ENCODE data around the gene KDM7A. TPM values are rescaled to one million over a fixed set of nuclear protein-coding genes. Genes with fewer than 3 reads are reported as not detected.
"Not testable (repeated sequence)": the region's sequence is repeated elsewhere in the genome, so short reads cannot be mapped to it uniquely, and the experiment has no call there.

The KDM7A gene
- total RNA-seq, 1 experiment from 2014 or later, result 1.2 TPM

- no peak for DNase-seq (ENCODE audit: low read depth in 1 of 2, low spot score in 2 of 2)
- H3K9me3 ChIP-seq (replicated peaks), result no peaks in the 10 kb centered on the region
- H3K36me3 ChIP-seq, result no peaks in the 10 kb centered on the region
- no peak overlapping the region for H3K4me3 ChIP-seq
- H3K4me1 ChIP-seq (replicated peaks), result no peaks in the 10 kb centered on the region
- H3K27ac ChIP-seq, result no peak overlapping the region
- H3K27me3 ChIP-seq (replicated peaks), result no peaks in the 10 kb centered on the region
Measured at GRCh38 chr7:140126435-140127034, 50.2 kb downstream of the KDM7A start.

- no peak overlapping the region for H3K4me3 ChIP-seq
Measured at GRCh38 chr7:140122965-140123364, 53.8 kb downstream of the KDM7A start.

DNA sequence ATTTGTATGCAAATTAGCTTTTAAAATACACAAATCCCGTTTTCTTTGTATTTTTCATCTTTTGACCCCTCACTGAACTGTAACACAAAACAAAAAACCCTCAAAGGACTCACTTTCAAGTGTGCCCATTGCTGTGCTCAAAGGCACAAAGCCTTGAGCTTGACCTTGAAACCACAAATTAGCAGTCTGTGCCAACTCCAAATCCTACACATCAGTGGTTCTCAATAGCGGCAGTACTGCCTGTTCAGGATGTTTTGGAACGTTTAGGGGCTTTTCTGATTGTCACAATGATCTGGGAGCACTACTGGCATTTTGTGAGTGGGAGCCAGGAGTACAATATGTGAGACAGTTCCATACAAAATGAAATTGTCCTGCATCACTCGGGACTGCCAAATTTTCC, 55.5 kb downstream of the KDM7A start:
- H3K9me3 ChIP-seq (replicated peaks), result no peaks in the 10 kb centered on the region
- no peak for DNase-seq (ENCODE audit: low read depth in 1 of 2, low spot score in 2 of 2)
- no peaks in the 10 kb centered on the region for H3K27me3 ChIP-seq (replicated peaks)
- no peak overlapping the region for H3K4me3 ChIP-seq
- no peak overlapping the region for H3K27ac ChIP-seq
- H3K36me3 ChIP-seq, result no peaks in the 10 kb centered on the region
- no peaks in the 10 kb centered on the region for H3K4me1 ChIP-seq (replicated peaks)

More at GRCh38 chr7:140122965-140123364, 53.8 kb downstream of the KDM7A start:
- H3K27ac ChIP-seq, result no peak overlapping the region
- no peaks in the 10 kb centered on the region for H3K36me3 ChIP-seq
- no peaks in the 10 kb centered on the region for H3K9me3 ChIP-seq (replicated peaks)
- no peaks in the 10 kb centered on the region for H3K4me1 ChIP-seq (replicated peaks)
- DNase-seq (ENCODE audit: low read depth in 1 of 2, low spot score in 2 of 2), result no peak
- no peaks in the 10 kb centered on the region for H3K27me3 ChIP-seq (replicated peaks)

DNA sequence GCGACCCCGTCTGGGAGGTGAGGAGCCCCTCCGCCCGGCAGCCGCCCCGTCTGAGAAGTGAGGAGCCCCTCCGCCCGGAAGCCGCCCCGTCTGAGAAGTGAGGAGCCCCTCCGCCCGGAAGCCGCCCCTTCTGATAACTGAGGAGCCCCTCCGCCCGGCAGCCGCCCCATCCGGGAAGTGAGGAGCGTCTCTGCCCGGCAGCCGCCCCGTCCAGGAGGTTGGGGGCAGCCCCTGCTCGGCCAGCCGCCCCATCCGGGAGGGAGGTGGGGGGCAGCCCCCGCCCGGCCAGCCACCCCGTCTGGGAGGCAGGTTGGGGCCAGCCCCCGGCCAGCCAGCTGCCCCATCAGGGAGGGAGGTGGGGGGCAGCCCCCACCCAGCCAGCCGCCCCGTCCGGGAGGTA, 62.0 kb downstream of the KDM7A start:
- not testable (repeated sequence) for H3K27me3 ChIP-seq (replicated peaks); H3K9me3 ChIP-seq (replicated peaks); H3K36me3 ChIP-seq; H3K4me3 ChIP-seq; H3K27ac ChIP-seq; H3K4me1 ChIP-seq (replicated peaks); DNase-seq (ENCODE audit: low read depth in 1 of 2, low spot score in 2 of 2)

DNA sequence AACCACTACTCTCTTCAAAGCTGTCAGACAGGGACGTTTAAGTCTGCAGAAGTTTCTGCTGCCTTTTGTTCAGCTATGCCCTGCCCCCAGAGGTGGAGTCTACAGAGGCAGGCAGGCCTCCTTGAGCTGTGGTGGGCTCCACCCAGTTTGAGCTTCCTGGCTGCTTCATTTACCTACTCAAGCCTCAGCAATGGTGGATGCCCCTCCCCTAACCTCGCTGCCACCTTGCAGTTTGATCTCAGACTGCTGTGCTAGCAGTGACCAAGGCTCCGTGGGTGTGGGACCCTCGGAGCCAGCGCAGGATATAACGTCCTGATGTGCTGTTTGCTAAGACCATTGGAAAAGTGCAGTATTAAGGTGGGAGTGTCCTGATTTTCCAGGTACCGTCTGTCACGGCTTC, 68.0 kb downstream of the KDM7A start:
- H3K9me3 ChIP-seq (replicated peaks); H3K27me3 ChIP-seq (replicated peaks); H3K36me3 ChIP-seq; H3K27ac ChIP-seq; H3K4me1 ChIP-seq (replicated peaks); DNase-seq (ENCODE audit: low read depth in 1 of 2, low spot score in 2 of 2); H3K4me3 ChIP-seq: not testable (repeated sequence)

- H3K36me3 ChIP-seq, result no peaks in the 10 kb centered on the region
- H3K27ac ChIP-seq, result no peak overlapping the region
- no peaks in the 10 kb centered on the region for H3K4me1 ChIP-seq (replicated peaks)
- DNase-seq (ENCODE audit: low read depth in 1 of 2, low spot score in 2 of 2), result no peak
- H3K9me3 ChIP-seq (replicated peaks), result no peaks in the 10 kb centered on the region
- H3K27me3 ChIP-seq (replicated peaks), result no peaks in the 10 kb centered on the region
- H3K4me3 ChIP-seq, result no peak overlapping the region
Measured at GRCh38 chr7:140096459-140096858, 80.3 kb downstream of the KDM7A start.

DNA sequence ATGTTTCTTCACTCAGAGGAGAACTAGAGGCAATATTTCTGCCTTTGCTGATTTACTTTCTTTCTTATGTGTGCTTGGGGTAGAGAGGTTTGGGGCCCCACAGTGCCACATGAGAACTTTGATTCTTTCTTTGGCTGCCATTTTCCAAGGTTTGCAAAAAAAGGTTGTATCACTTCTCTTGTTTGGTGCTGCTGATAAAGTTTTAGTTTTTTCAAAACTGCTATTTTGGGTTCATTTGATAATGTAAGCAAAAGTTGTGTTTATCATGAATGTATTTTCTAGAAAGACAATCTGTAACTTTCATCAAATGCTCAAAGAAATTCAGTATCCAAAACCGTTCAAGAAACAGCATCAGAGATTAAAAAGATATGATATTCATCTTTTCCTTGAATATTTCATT, 83.4 kb downstream of the KDM7A start:
- no peak for DNase-seq (ENCODE audit: low read depth in 1 of 2, low spot score in 2 of 2)
- no peaks in the 10 kb centered on the region for H3K36me3 ChIP-seq
- no peak overlapping the region for H3K27ac ChIP-seq
- H3K4me1 ChIP-seq (replicated peaks), result no peaks in the 10 kb centered on the region
- no peaks in the 10 kb centered on the region for H3K27me3 ChIP-seq (replicated peaks)
- no peaks in the 10 kb centered on the region for H3K9me3 ChIP-seq (replicated peaks)
- H3K4me3 ChIP-seq, result no peak overlapping the region

DNA sequence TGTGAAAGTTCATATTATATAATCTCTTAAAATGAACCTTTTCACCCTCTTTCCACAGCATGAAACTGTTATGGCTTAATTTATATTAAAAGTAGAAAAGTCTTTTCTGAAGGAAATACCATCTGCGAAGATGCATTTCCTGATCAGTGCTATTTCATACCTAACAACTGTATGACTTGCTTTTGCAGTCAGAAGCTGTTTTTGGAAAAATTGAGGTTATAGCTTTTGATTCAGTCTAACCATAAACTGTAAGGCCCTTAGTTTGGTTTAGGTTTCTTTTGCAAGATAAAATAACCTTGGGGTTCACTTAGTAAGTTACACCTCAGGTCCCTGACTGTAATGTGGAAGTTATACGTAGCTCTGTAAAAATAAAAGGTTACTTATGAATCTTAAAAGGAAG, 91.3 kb downstream of the KDM7A start:
- no peaks in the 10 kb centered on the region for H3K9me3 ChIP-seq (replicated peaks)
- DNase-seq (ENCODE audit: low read depth in 1 of 2, low spot score in 2 of 2), result no peak
- no peaks in the 10 kb centered on the region for H3K36me3 ChIP-seq
- no peak overlapping the region for H3K27ac ChIP-seq
- H3K4me1 ChIP-seq (replicated peaks), result no peaks in the 10 kb centered on the region
- no peak overlapping the region for H3K4me3 ChIP-seq
- no peaks in the 10 kb centered on the region for H3K27me3 ChIP-seq (replicated peaks)

GRCh38 chr7:140084972-140085371, 91.8 kb downstream of the KDM7A start:
- H3K27ac ChIP-seq, result no peak overlapping the region
- DNase-seq (ENCODE audit: low read depth in 1 of 2, low spot score in 2 of 2), result no peak
- no peaks in the 10 kb centered on the region for H3K4me1 ChIP-seq (replicated peaks)
- H3K36me3 ChIP-seq, result no peaks in the 10 kb centered on the region
- H3K9me3 ChIP-seq (replicated peaks), result no peaks in the 10 kb centered on the region
- H3K27me3 ChIP-seq (replicated peaks), result no peaks in the 10 kb centered on the region
- H3K4me3 ChIP-seq, result no peak overlapping the region

- Histone ChIP-seq H3K4me1 (replicated peaks) (no peaks in the 10 kb centered on the region), H3K36me3 (no peaks in the 10 kb centered on the region), H3K9me3 (replicated peaks) (no peaks in the 10 kb centered on the region), H3K27ac (no peak overlapping the region), H3K27me3 (replicated peaks) (no peaks in the 10 kb centered on the region), H3K4me3 (no peak overlapping the region)
- no peak for DNase-seq (ENCODE audit: low read depth in 1 of 2, low spot score in 2 of 2)
Measured at GRCh38 chr7:140084142-140084655, 92.6 kb downstream of the KDM7A start.

- Histone ChIP-seq H3K4me1 (replicated peaks) (no peaks in the 10 kb centered on the region), H3K4me3 (no peak overlapping the region), H3K27ac (no peak overlapping the region), H3K9me3 (replicated peaks) (no peaks in the 10 kb centered on the region), H3K27me3 (replicated peaks) (no peaks in the 10 kb centered on the region), H3K36me3 (no peaks in the 10 kb centered on the region)
- DNase-seq (ENCODE audit: low read depth in 1 of 2, low spot score in 2 of 2), result no peak
Measured at GRCh38 chr7:140082770-140083169, 94.0 kb downstream of the KDM7A start.

DNA sequence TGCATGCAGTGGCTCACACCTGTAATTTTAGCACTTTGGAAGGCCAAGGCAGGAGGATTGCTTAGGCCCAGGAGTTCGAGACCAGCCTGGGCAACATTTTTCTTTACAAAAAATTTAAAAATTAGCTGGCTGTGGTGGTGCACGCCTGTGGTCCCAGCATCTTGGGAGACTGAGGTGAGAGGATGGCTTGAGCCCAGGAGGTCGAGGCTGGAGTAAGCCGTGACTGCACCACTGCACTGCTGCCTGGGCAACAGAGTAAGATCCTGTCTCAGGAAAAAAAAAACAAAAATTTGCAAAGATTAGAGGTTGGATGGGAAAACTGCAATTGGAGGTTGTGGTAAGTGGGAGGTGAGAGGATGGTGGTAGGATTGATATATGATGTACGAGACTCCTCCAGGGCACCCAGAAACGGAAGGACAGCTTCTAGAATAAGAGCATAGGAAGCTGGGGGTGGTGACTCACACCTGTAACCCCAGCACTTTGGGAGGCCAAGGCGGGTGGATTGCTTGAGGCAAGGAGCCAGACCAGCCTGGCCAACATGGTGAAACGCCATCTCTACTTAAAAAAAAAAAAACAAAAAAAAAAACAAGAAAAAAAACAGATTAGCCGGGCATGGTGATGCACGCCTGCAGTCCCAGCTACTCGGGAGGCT, 94.9 kb downstream of the KDM7A start:
- no peak overlapping the region for H3K27ac ChIP-seq
- no peaks in the 10 kb centered on the region for H3K36me3 ChIP-seq
- no peaks in the 10 kb centered on the region for H3K9me3 ChIP-seq (replicated peaks)
- no peak overlapping the region for H3K4me3 ChIP-seq
- DNase-seq (ENCODE audit: low read depth in 1 of 2, low spot score in 2 of 2), result no peak
- no peaks in the 10 kb centered on the region for H3K4me1 ChIP-seq (replicated peaks)
- no peaks in the 10 kb centered on the region for H3K27me3 ChIP-seq (replicated peaks)

- Histone ChIP-seq H3K4me3 (no peak overlapping the region), H3K4me1 (replicated peaks) (no peaks in the 10 kb centered on the region), H3K9me3 (replicated peaks) (no peaks in the 10 kb centered on the region), H3K27ac (no peak overlapping the region), H3K36me3 (no peaks in the 10 kb centered on the region), H3K27me3 (replicated peaks) (no peaks in the 10 kb centered on the region)
- no peak for DNase-seq (ENCODE audit: low read depth in 1 of 2, low spot score in 2 of 2)
Measured at GRCh38 chr7:140080919-140081318, 95.9 kb downstream of the KDM7A start.

DNA sequence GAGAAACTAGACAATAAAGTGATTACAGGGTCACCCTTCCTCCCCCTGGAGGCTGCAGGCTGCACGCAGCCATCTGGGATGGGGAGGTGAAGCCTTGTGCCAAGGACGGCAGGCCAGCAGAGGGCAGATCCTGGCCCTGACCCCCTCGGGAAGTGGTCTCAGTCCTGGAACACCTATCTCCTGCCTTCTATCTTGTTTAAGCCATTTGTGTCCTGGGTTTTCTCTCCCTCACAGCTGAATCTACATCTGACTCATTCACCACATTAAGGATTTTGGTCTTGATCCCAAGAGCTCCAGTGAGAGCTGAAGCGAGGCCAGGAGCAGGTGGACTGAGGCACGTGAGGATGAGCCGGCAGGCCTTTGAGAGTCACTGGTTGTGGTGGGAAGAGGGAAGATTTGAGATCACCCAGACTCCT, 97.7 kb downstream of the KDM7A start:
- Histone ChIP-seq H3K27me3 (replicated peaks) (no peaks in the 10 kb centered on the region), H3K4me1 (replicated peaks) (no peaks in the 10 kb centered on the region), H3K27ac (no peak overlapping the region), H3K36me3 (no peaks in the 10 kb centered on the region), H3K4me3 (no peak overlapping the region), H3K9me3 (replicated peaks) (no peaks in the 10 kb centered on the region)
- peak in 1 of 2 experiments; percentile 20 for DNase-seq (ENCODE audit: low read depth in 1 of 2, low spot score in 2 of 2)

GRCh38 chr7:140078392-140078791, 98.4 kb downstream of the KDM7A start:
- Histone ChIP-seq H3K27me3 (replicated peaks) (no peaks in the 10 kb centered on the region), H3K9me3 (replicated peaks) (no peaks in the 10 kb centered on the region), H3K36me3 (no peaks in the 10 kb centered on the region), H3K4me3 (no peak overlapping the region), H3K27ac (no peak overlapping the region), H3K4me1 (replicated peaks) (no peaks in the 10 kb centered on the region)
- no peak for DNase-seq (ENCODE audit: low read depth in 1 of 2, low spot score in 2 of 2)
